Stimulated activated CD4-positive, alpha-beta T cell treated with anti-CD3 and anti-CD28 coated beads, Interleukin-15, amount 100 ng/mL, for 24 hours (primary cell): Measurements from ENCODE around the gene XCL2.
"Not testable (repeated sequence)": the region's sequence is repeated elsewhere in the genome, so short reads cannot be mapped to it uniquely, and the experiment has no call there.

Experiments
- DNase-seq: peaks from one replicate; pipeline ENCODE4 v3.0.0-alpha.2; 2020

Gene XCL2, protein sequence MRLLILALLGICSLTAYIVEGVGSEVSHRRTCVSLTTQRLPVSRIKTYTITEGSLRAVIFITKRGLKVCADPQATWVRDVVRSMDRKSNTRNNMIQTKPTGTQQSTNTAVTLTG

DNA sequence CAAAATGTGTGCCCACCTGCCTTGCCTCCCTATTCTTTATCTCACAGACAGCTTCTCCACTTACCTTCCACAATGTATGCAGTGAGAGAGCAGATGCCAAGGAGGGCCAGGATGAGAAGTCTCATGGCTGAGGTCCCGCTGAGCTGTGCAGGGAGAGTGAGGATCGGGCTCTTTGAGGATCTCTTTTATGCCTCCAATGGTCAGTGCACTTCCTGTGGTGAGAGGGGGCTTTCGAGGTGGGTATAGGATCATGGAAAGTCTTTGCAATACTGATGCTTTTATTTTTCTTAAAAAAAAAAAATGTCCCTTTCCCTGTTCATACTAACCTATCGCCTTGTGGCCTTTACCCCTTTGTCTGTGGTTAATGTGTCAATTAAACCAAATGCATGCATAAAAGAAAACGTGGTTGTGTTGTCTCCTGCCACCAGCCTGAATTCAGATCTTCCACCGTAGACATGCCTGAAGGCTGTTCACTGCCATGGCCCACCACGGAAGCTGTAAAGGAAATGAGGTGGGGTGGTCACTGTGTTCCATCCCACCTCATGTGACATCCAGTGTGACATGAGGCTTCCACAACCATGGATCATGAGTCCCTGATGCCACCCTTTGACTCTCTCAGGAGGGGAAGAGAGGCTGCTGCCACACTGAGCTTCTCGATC, at the start of gene XCL2:
XCL2 (minus strand) TSS at position 158 of the 659 bp plus-strand sequence; CDS start at position 125, 33 bp downstream.
- DNase-seq: not testable (repeated sequence)

DNA sequence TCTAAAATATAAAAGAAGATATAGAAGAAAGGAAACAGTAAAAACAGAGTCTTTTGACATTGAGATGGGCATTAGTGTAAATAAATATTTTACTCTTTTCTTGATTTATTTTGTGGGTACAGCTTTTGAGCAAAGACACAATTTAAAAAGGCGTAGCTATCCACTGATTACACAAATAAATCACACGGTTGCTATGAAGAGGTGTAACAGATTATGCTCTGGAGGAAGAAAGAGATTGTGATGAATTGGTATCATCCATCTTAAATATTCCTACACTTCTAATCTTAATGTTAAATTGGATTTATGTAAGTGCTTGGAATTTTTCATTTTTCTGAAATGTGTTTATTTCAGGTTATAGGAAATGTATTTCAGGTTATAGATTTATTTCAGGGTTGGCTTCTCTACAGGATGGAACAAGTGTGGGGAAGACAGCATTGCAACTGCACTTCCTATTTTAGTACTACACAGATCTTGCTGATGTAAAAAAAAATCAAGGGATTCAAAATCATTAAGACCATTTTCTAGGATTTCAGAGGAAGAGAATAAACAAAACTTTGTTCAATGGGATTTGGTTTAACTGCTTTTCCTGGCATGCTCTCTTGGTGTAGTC, 47.9 kb upstream of the XCL2 start:
- no peak for DNase-seq

DNA sequence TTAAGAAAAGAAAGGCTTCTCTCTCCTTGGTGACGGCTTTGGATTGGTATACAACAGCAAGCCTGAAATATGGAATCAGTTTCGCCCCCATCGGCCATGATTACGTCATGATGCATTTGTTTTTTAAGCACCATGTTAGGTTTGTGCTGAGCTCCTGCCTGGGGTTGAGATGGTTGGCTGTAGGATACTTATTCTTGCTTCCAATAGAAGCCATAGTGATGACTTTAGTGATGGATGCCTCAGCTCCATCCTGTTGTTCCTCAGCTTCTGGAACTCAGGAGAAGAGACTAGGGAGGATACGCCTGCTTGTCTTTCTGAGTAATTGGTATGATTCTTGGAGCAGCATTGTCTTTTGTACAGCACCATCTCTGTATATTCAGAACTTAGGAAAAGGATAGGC, 47.3 kb upstream of the XCL2 start:
- DNase-seq: no peak

DNA sequence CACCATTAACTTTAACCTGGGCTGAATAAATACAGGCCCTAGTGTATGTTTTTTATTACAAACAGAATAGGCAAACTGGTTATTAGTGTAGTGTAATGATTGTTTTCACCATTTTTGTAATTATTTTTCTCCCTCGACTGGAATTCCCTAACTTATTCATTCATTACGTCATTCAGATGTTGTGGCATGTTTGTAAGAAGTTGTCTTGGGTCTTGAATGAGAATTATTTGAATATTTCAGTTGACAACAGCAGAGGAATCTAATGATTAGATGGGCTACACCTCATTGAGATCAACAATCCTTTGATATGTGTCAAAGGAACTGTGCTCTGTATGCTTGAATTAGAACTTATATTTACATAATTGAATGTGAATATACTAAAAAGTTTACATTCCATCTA, 45.4 kb upstream of the XCL2 start:
- DNase-seq: no peak

DNA sequence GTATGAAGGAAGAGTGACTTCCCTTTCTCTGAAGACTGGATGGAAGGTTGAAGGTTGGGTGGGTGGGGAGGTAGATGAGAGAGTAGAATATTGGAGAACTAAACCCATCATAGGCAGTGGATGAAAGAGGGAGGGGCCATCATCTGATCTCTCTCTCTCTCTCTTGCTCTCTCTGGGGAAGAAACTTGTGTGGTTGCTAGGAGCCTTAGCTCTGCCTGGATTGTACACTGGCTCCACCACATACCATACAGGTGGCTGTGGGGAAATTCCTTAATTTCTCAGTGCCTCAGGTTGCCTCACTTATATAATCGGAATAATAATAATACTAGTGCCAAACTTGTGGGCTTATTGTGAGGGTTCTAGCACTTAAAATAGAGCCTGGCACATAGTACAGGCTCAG, 42.1 kb upstream of the XCL2 start:
- DNase-seq: no peak

DNA sequence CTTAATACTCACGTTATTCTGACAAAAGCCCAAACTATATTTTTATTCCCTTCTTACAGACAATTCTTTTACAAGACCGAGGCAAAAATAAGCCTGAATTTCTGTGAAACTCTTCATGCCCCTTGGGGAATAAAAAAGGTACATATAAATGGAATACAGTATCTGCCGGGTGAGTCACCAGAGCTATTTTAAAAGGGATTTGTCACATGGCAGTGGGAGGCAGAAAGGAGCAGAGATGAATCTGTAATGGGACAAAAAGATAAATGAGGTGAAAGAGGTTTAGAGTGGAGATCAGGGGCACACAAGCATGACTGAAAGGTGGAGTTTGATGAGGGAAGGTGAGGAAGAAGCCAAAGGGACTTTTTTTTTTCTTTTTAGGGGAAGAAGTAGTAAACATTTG, 41.4 kb upstream of the XCL2 start:
- no peak for DNase-seq

DNA sequence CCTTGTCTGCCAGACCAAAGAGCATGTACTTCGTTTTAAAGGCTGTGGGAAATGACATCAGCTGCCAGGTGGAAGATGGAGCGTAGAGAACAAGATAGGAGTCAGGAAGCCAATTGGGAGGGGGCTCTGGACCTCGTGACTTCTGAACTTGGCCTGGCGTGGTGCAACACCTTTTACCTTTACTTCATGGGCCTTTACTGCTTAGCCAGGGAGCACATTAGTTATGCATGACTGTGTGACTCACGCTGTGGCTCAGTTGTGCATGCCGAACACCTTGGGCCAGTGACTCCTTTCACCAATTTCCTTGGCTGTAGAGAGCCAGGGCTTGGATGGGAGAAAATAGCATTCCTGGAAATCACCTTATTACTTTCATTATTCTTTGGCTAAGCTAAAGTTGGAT, 39.8 kb upstream of the XCL2 start:
- DNase-seq: no peak

DNA sequence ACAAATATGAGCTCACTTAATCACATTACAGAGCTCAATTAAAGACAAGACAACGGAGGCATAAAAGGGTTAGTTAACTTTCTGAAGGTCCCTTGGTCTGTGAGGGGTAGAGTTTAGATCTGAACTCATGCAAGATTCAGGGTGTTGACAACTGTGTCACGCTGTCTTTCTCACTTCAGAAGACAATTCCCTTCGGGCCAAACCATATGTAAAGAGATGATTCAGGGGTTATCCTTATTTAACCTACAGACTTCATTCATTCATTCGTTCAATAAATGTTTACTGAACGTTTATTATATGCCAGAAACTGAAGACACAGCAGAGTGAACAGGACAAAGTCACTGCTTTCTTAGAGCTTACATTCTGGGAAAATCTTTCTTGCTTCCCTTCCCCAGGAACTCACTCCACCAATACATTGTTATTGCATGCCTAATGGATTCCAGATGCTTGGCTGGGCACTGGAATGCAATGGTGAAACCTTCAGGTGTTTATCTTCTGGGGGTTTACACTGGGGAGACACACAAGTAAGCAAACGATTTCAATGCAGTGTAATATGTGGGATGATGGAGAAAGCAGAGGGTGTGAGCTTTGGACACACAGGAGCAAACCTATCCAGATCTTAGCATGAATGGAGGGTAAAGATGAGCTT, 39.0 kb upstream of the XCL2 start:
- DNase-seq: no peak

DNA sequence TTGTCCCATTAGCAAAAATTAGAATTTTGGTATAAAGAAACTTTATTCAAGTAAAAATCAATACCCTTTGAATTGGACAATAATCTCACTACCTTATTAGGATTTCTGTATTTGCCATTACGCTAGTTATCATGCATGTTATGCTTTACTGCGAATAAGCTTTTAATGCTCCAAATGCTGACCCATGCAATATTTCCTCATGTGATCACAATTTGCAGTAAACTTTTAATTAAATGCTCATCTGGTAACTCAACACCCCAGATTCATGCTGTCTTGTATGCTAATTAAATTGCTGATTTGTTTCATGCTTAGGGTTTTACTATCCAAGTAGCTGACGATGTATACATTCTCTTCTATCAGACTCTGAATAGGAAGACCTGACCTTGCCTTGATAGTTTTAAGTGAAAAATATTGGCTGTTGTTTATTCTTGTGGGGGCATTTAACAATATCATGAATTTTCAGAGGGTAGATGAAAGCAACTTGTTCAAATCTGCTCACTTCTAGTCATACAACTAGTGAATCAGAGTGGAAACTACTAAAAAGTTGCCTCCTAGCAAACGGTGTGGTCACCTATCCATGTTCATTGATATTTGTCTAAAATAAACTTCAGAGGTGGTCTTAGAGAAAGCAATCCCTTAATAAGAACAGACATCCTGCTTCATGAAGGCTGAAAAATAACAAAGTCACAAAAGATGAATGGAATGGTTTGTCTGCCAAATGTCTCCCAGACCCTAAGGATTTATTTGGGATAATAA, 38.2 kb upstream of the XCL2 start:
- no peak for DNase-seq

DNA sequence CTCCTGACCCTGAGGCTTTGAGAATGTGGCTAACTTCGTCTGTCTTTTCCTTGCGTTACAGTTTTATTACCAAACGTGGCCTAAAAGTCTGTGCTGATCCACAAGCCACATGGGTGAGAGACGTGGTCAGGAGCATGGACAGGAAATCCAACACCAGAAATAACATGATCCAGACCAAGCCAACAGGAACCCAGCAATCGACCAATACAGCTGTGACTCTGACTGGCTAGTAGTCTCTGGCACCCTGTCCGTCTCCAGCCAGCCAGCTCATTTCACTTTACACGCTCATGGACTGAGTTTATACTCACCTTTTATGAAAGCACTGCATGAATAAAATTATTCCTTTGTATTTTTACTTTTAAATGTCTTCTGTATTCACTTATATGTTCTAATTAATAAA, 37.2 kb upstream of the XCL2 start:
- not testable (repeated sequence) for DNase-seq

DNA sequence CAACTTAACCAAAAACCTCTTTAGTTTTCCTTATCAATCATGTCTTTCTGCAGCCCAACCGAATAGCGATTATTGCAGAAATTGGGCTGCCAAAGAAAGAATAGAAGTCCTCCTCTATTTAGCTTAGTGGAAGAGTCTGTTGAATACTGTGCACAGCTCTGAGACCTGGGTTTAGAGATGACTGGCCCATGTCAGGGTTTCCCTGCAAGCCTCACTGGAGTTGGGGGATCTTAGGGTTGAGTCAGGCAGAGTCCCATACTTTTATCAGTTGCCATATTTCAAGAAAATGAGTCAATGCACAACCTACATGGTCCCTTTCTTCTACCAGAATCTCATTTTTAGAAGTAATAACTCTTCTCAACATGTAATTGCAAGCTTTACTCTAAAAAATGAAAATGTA, 36.5 kb upstream of the XCL2 start:
- not testable (repeated sequence) for DNase-seq

DNA sequence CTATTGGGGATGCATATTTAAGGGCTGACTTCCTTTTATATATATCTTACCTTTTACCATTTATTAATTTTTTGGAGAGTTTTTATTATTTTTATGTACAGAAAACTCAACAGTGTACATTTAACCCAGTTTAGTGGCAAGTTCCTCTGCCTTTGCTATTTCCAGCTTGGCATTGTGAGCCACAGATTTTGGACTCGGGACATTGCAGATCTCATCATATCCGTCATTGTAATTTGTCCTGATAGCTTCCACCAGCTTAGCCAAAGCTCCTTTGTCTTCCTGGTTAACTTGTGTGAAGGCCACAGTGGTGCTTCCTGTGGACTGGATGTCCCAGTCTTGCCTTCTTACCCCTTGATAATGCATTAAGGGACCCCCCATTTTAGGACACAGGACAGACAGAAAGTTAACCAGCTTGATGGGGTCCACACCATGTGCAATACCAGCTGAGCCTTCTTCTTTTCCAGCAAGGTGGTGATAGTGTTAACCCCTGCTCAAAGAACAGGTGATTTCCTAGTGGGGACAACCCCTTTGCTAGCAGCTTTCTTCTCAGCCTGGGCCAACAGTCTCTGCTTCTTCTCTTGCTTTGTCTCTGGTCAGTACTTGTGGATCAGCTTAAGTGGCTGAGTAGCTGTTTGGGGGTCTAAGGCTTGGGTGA, 34.9 kb upstream of the XCL2 start:
- not testable (repeated sequence) for DNase-seq

DNA sequence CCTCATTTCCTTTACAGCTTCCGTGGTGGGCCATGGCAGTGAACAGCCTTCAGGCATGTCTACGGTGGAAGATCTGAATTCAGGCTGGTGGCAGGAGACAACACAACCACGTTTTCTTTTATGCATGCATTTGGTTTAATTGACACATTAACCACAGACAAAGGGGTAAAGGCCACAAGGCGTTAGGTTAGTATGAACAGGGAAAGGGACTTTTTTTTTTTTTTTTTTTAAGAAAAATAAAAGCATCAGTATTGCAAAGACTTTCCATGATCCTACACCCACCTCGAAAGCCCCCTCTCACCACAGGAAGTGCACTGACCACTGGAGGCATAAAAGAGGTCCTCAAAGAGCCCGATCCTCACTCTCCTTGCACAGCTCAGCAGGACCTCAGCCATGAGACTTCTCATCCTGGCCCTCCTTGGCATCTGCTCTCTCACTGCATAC, 32.5 kb upstream of the XCL2 start, which contains the start of gene XCL1:
XCL1 (plus strand) TSS at position 361 of the 444 bp plus-strand sequence; CDS start at position 394, 33 bp downstream.
- not testable (repeated sequence) for DNase-seq

DNA sequence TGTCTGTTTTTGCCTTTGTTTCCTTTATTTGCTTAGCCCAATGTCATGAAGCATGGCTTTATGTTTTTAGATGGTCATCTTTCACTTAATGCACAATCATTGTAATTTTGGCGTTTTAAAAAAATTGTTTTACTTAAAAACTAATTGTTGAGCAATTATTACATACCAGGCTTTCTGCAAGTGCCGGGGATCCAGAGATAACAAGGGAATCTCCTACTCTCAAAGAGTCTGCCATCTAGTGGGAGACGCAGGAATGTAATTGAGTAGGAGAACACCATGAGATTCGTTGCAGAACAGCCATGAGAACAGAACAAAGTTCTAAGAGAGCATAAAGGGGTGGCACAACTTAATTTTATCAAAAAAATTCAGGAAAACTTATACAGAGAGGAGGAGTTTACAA, 30.4 kb upstream of the XCL2 start:
- peak; percentile 25 for DNase-seq

DNA sequence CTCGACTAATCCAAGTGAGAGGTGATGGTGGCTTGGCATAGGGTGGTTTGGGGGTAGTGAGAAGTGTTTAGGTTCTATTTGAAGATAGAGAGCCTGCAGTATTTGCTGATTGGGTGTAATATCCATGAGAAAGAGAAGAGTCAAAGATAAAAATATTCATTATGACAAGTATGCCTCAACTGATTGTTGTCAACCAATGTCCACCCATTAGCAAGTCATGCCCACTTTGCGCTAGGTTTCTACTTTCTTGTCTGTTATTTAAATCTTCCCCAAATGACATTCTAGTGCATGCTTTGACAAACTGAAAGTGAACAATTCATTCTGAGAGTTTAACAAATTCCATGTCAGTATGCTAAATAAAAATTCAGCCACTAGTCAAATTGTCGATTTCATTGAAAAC, 28.8 kb upstream of the XCL2 start:
- no peak for DNase-seq

DNA sequence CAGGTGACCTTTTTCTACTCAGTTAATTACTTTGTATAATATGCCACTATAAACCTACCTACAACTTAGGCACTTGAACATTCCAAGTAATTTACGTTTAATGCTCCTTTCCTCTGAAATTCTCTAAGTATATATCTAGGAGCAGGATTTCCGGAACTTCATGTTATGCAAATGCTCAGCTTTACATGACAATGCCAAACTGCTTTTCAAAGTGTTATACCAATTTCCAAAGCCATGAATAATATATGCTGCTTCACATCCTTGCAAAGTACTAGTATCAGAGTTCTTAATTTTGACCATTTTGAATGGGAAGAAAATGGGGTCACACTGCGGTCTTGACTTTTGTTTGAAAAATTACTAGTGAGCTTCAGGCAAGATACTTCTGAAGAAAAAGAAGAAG, 26.9 kb upstream of the XCL2 start:
- no peak for DNase-seq

DNA sequence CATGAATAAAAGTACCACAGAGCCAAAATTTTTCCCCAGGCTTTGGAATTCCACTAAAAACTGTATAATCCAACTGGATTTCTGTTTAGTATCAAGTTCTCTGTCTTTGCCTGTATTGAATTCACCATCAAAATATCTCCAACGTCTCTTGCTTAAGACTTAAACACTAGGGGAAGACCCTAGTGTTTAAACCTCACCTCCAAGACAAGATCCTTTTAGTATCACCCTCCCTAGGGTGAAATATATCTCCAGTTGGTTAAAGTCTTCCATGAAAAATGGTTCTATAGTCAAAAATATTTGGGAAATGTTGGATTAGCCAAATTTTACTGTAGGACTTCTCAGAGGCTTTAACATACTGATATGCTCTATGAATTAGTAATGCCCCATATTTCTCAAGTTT, 24.5 kb upstream of the XCL2 start:
- DNase-seq: no peak

DNA sequence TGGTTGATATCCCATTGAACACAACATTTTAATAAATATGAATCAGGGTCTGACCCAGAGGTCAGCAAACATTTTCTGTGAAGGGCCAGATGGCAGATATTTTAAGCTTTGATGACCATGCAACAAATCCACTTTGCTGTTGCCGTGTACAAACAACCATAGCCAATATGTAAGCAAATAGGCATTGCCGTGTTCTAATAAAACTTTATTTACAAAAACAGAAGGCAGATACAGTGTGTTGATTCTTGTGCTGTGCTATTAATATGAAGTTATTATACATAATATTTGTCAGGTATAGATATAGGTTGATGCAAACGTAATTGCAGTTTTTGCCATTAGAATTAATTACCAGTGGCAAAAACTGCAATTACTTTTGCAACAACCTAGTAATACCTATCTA, 23.8 kb upstream of the XCL2 start:
- DNase-seq: no peak

DNA sequence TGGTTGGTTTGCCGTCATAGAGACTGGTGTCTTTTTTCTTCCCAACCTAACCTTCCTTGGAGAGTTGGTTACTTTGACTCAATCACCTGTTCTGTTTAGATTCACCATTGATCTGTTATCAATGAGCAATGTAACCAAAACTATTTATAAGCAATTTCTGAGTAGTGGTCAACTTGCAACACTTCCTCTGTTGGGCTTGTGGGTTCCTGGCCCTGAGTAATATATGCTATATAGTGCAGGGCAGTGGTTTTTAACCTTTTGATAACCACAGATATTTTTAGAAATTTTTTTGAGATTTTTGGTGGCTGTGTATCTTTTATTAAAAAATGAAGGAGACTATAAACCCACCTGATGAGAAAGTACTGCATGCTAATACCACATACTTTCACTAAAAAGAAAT, 23.2 kb upstream of the XCL2 start:
- no peak for DNase-seq

DNA sequence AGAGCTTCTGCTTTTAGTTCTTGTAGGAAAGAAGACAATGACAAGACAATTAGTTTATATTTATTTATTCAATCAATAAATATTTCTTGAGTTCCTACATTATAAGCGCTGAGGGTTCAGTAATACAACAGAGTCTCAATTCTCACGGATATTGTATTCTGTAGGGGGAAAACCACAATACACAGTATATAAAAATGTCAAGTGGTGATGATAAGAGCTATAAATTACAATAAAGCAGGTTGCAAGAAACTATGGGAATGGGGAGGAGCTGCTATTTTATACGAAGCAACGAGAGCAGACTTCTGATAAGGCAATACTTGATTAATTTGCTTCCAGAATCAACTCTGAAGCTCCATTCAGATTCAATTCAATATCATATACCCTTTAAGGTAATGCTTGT, 22.0 kb upstream of the XCL2 start:
- DNase-seq: no peak

DNA sequence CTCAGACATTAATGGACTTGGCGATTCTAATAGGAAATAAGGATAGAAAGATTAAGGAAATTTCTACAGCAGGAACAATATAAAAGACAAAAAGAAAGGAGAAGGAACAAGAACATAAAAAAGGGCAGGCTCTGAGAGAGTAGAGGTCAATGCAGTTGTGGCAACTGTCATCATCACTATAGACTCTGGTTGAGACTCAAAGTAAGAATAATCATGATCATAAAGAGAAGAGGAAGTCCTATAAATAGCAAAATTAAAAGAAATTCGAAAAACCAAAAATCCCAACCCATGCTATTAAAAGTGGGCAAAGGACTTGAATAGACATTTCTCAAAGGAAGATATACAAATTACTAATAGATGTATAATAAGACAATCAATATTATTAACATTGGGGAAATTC, 18.2 kb upstream of the XCL2 start:
- DNase-seq: no peak

DNA sequence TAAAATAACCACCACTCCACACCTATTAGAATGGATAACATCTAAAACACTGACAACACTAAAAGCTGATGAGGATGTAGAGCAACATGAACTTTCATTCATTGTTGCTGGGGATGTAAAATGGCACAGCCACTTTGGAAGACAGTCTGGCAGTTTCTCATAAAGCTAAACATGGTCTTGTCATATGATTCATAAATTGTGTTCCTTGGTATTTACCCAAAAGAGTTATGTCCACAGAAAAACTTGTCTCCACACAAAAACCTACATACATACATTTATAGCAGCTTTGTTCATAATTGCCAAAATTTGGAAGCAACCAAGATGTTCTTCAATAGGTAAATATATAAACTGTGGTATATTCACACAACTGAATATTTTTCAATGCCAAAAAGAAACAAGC, 16.6 kb upstream of the XCL2 start:
- no peak for DNase-seq

DNA sequence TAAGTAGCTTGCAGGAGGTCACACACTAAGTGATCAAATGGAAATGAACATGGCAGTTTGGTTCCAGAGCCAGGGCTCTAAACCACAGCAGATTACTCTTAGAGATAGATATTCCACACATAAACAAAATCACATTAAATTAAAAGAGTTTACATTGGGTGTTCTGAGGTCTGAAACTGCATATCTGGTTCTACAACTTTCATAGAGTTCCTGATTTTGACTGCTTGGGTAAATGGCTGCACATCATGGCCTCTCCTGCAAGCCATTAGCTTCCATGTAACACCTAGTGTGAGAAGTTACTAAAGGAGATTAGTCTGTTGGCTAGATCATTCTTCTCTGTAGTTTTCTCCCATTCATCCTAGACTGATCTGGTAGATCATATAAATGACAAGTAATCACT, 12.8 kb upstream of the XCL2 start:
- DNase-seq: no peak
